CD4-positive, alpha-beta T cell treated with Interleukin-17A for 1 hour (primary cell): ENCODE data around the gene SFSWAP.
A peak's percentile ranks its signal among the peaks of the same experiment; 100 is the strongest.

Experiments
- DNase-seq: peaks from one replicate; pipeline ENCODE4 v3.0.0-alpha.2; 2020

SFSWAP gene

GRCh38 chr12:131818821-131819585, 108.1 kb downstream of the SFSWAP start:
- DNase-seq, result no peak

- no peak for DNase-seq
Measured at GRCh38 chr12:131824450-131824849, 113.6 kb downstream of the SFSWAP start.

- DNase-seq, result no peak
Measured at GRCh38 chr12:131825146-131825892, 114.4 kb downstream of the SFSWAP start.

- no peak for DNase-seq
Measured at GRCh38 chr12:131826097-131826928, 115.4 kb downstream of the SFSWAP start.

GRCh38 chr12:131827961-131828534, 117.2 kb downstream of the SFSWAP start, which contains the start of gene MMP17:
Gene MMP17 (plus strand): TSS chr12:131828393. CDS start chr12:131828495, 102 bp downstream.
- no peak for DNase-seq

- no peak for DNase-seq
Measured at GRCh38 chr12:131828671-131829355, 117.9 kb downstream of the SFSWAP start.

GRCh38 chr12:131829356-131829747, 118.5 kb downstream of the SFSWAP start:
- DNase-seq, result no peak

- DNase-seq, result no peak
Measured at GRCh38 chr12:131829791-131830334, 119.0 kb downstream of the SFSWAP start.

- peak; percentile 26 for DNase-seq
Measured at GRCh38 chr12:131830335-131830913, 119.5 kb downstream of the SFSWAP start.

GRCh38 chr12:131830914-131831571, 120.2 kb downstream of the SFSWAP start:
- DNase-seq, result no peak

- no peak for DNase-seq
Measured at GRCh38 chr12:131831635-131832041, 120.7 kb downstream of the SFSWAP start.

- no peak for DNase-seq
Measured at GRCh38 chr12:131832321-131833231, 121.7 kb downstream of the SFSWAP start.

- no peak for DNase-seq
Measured at GRCh38 chr12:131833288-131833895, 122.5 kb downstream of the SFSWAP start.

GRCh38 chr12:131833896-131834641, 123.2 kb downstream of the SFSWAP start:
- DNase-seq, result no peak

GRCh38 chr12:131834798-131835615, 124.1 kb downstream of the SFSWAP start:
- DNase-seq, result no peak

GRCh38 chr12:131835616-131836171, 124.8 kb downstream of the SFSWAP start:
- no peak for DNase-seq

- no peak for DNase-seq
Measured at GRCh38 chr12:131836193-131836592, 125.3 kb downstream of the SFSWAP start.
